GM12878 (cell line): ENCODE measurements around the gene INCA1. TPM values are rescaled to one million over a fixed set of nuclear protein-coding genes. Genes with fewer than 3 reads are reported as not detected.
A peak's percentile ranks its signal among the peaks of the same experiment; 100 is the strongest.

Source experiments
- CREB1 ChIP-seq: IDR thresholded peaks from 2 replicates; pipeline ENCODE4 v1.6.1; 2012; ENCODE audit warnings: low read depth, mild to moderate bottlenecking, inconsistent platforms
- HSF1 ChIP-seq: fragments of 150-350 bp; IDR thresholded peaks from 2 replicates; pipeline ENCODE4 v1.6.1; 2014; ENCODE audit warnings: mild to moderate bottlenecking, low read depth, low read length
- NKRF ChIP-seq: fragments of 450-650 bp; conservative IDR thresholded peaks from 2 replicates; pipeline ENCODE4 v1.6.1; 2017; ENCODE audit warnings: mild to moderate bottlenecking, moderate library complexity
- PKNOX1 ChIP-seq: fragments of 450-650 bp; IDR thresholded peaks from 2 replicates; pipeline ENCODE4 v1.6.1; 2016; ENCODE audit warnings: mild to moderate bottlenecking
- YY1 ChIP-seq: IDR thresholded peaks from 2 replicates; pipeline ENCODE4 v1.6.1; 2011; ENCODE audit warnings: low read depth, mild to moderate bottlenecking, low read length
- polyA plus RNA-seq, 11 experiments: library from polyadenylated mRNA; depleted of rRNA in 4 of 11; unstranded in 6 of 11; stranded (reverse) in 5 of 11; fragments of >200 nt; fragmentation: Nextera tagmentation in 4 of 11; fragmentation: Illumina TruSeq in 1 of 11; extraction: Ambion mirVana in 4 of 11; extraction: Trizol in 1 of 11; gene quantifications; 1 replicate in 1 of 11; 2 replicates in 10 of 11; pipeline versions ENCODE4 v1.2.1 to v1.2.3, GENCODE V29; 2011 to 2016; ENCODE audit warnings: inconsistent platforms in 2 of 11, missing spikeins in 2 of 11, low read depth in 1 of 11
- total RNA-seq, 4 experiments: library from RNA; depleted of rRNA in 3 of 4; stranded (reverse); fragments of >200 nt in 3 of 4; fragmentation: Illumina TruSeq in 1 of 4; extraction: Trizol in 1 of 4; gene quantifications; 2 replicates each; pipeline versions ENCODE4 v1.2.1 to v1.2.3, GENCODE V29; 2013 to 2021

Gene INCA1
- total and polyA plus RNA-seq, 10 of the 15 experiments (the other 5 are each of a cell fraction or from before 2014, with no cell fraction given): 0.19 to 1.8 (median 0.45) TPM

- TF ChIP-seq NKRF: peak; percentile 24; the same call in 1 of the 2 replicates
- TF ChIP-seq PKNOX1: no peak
- no peak for TF ChIP-seq CREB1
- TF ChIP-seq YY1: peak; percentile 51; the same call in 1 of the 2 replicates
- no peak for TF ChIP-seq HSF1
Measured at GRCh38 chr17:4945176-4945943, 52.0 kb downstream of the INCA1 start (continued).
